Endothelial cell of umbilical vein (primary cell): Measurements from ENCODE around the gene RPL13. TPM values are rescaled to one million over a fixed set of nuclear protein-coding genes. Genes with fewer than 3 reads are reported as not detected.

Source experiments
- BruUV-seq: library from RNA; stranded (reverse); fragments of 400-500 nt; replicated peaks from 2 replicates; lab custom pipeline; 2021; lab: Mats Ljungman, UMichigan
- CTCF ChIA-PET: fragments of 300-600, 350-600 bp; sonication (Branson Sonifier 250); formaldehyde crosslinking; loops from one replicate; lab custom pipeline; 2021; ENCODE audit warnings: antibody characterized with exemption, inconsistent platforms; lab: Charles Lee
- POLR2A ChIA-PET: fragments of 300-600, 350-600 bp; sonication (Branson Sonifier 250); formaldehyde crosslinking; loops from one replicate; lab custom pipeline; 2021; ENCODE audit warnings: antibody characterized with exemption, inconsistent platforms; lab: Charles Lee
- DNase-seq: peaks from one replicate; pipeline ENCODE4 v3.0.0-alpha.2; 2011; ENCODE audit warnings: low read depth, low spot score
- FAIRE-seq: peaks from 2 replicates; lab custom pipeline; 2011; peaks lifted over from hg19 to GRCh38; lab: Jason Lieb, UNC
- H2AFZ ChIP-seq: 2 replicates; pipeline ENCODE4 v1.6.0; 2012; ENCODE audit warnings: low read depth, low read length, control low read depth, inconsistent platforms
- H3K27ac ChIP-seq: 2 replicates; pipeline ENCODE4 v1.5.1; 2011; ENCODE audit warnings: low read depth, mild to moderate bottlenecking, control low read depth, low read length, moderate library complexity; ENCODE audit not compliant: insufficient read depth
- H3K27me3 ChIP-seq, 2 experiments: 2 replicates each; pipeline versions ENCODE4 v1.6.0 to v1.6.1; 2011; ENCODE audit warnings: low read length in 2 of 2, mixed read lengths in 1 of 2; ENCODE audit not compliant: control insufficient read depth in 2 of 2, insufficient read depth in 2 of 2
- H3K36me3 ChIP-seq, 2 experiments: 2 replicates in 1 of 2; 3 replicates in 1 of 2; pipeline ENCODE4 v1.5.1; 2011; ENCODE audit warnings: low read length in 2 of 2, mild to moderate bottlenecking in 1 of 2, moderate library complexity in 1 of 2; ENCODE audit not compliant: control insufficient read depth in 2 of 2, insufficient read depth in 2 of 2; ENCODE audit errors: extremely low read depth in 1 of 2
- H3K4me1 ChIP-seq: 3 replicates; pipeline ENCODE4 v1.5.1; 2011; ENCODE audit warnings: mild to moderate bottlenecking, low read length; ENCODE audit not compliant: control insufficient read depth, insufficient read depth; ENCODE audit errors: extremely low read depth
- H3K4me2 ChIP-seq: 2 replicates; pipeline ENCODE4 v1.6.1; 2011; ENCODE audit warnings: low read length, control low read depth, mixed read lengths; ENCODE audit not compliant: insufficient read depth
- H3K4me3 ChIP-seq, 3 experiments: fragments of 200-600 bp in 1 of 3; sonication (generic), shearing (Covaris generic) in 1 of 3; replicated peaks in 1 of 3; 2 replicates each; pipeline ENCODE4 v1.5.1; 2011 to 2016; ENCODE audit warnings: control low read depth in 3 of 3, low read length in 3 of 3, mild to moderate bottlenecking in 2 of 3, inconsistent platforms in 1 of 3, low read depth in 1 of 3, moderate library complexity in 1 of 3; ENCODE audit not compliant: insufficient read depth in 1 of 3
- H3K79me2 ChIP-seq: 2 replicates; pipeline ENCODE4 v1.6.0; 2012; ENCODE audit warnings: low read length, inconsistent platforms; ENCODE audit not compliant: control insufficient read depth, insufficient read depth
- H3K9ac ChIP-seq: replicated peaks from 2 replicates; pipeline ENCODE3; 2011; ENCODE audit warnings: low read length, control low read depth; ENCODE audit not compliant: insufficient read depth; ENCODE audit errors: extremely low read depth
- H3K9me1 ChIP-seq: replicated peaks from 3 replicates; pipeline ENCODE4 v1.6.0; 2011; ENCODE audit warnings: mild to moderate bottlenecking, low read length; ENCODE audit not compliant: control insufficient read depth, insufficient read depth; ENCODE audit errors: extremely low read depth
- H3K9me3 ChIP-seq: replicated peaks from 2 replicates; pipeline ENCODE4 v1.5.1; 2012; ENCODE audit warnings: low read length, inconsistent platforms; ENCODE audit not compliant: control insufficient read depth, insufficient read depth
- H4K20me1 ChIP-seq: replicated peaks from 2 replicates; pipeline ENCODE3; 2011; ENCODE audit warnings: mild to moderate bottlenecking, low read length; ENCODE audit not compliant: control insufficient read depth, insufficient read depth; ENCODE audit errors: extremely low read depth
- CTCF ChIP-seq, 2 donors: IDR thresholded peaks; 1 replicate in 1 of 2; 2 replicates in 1 of 2; pipeline ENCODE4 v1.5.1; 2011; ENCODE audit warnings: low read length in 2 of 2, mild to moderate bottlenecking in 2 of 2, moderate library complexity in 2 of 2, control low read depth in 1 of 2, inconsistent platforms in 1 of 2, low read depth in 1 of 2; ENCODE audit not compliant: insufficient read depth in 1 of 2; ENCODE audit errors: extremely low read depth in 1 of 2
- EZH2 ChIP-seq: IDR thresholded peaks from 2 replicates; pipeline ENCODE4 v1.6.1; 2012; ENCODE audit warnings: borderline replicate concordance, low read depth, mild to moderate bottlenecking, moderate library complexity, low read length, inconsistent platforms; ENCODE audit not compliant: severe bottlenecking
- FOS ChIP-seq: IDR thresholded peaks from 2 replicates; pipeline ENCODE4 v1.6.1; 2011; ENCODE audit warnings: mild to moderate bottlenecking, low read length, moderate library complexity, borderline replicate concordance; ENCODE audit not compliant: insufficient read depth
- GATA2 ChIP-seq: IDR thresholded peaks from 2 replicates; pipeline ENCODE4 v1.7.0; 2011; ENCODE audit warnings: low read depth, mild to moderate bottlenecking, moderate library complexity, mixed read lengths, low read length; ENCODE audit not compliant: insufficient read length, insufficient read depth
- JUN ChIP-seq: IDR thresholded peaks from 2 replicates; pipeline ENCODE4 v1.6.1; 2011; ENCODE audit warnings: borderline replicate concordance, low read depth; ENCODE audit not compliant: insufficient read length, insufficient read depth
- MAX ChIP-seq: IDR thresholded peaks from 2 replicates; pipeline ENCODE4 v1.6.1; 2011; ENCODE audit not compliant: insufficient read depth, insufficient read length
- MYC ChIP-seq: IDR thresholded peaks from one replicate; pipeline ENCODE4 v1.6.1; 2011; ENCODE audit warnings: mild to moderate bottlenecking, low read depth, low read length
- POLR2A ChIP-seq: IDR thresholded peaks from 2 replicates; pipeline ENCODE4 v1.6.1; 2012; ENCODE audit warnings: low read depth, mild to moderate bottlenecking, control low read depth, low read length
- POLR2AphosphoS5 ChIP-seq: IDR thresholded peaks from 2 replicates; pipeline ENCODE4 v1.6.1; 2012; ENCODE audit warnings: low read depth, mild to moderate bottlenecking, control low read depth, low read length, moderate library complexity; ENCODE audit not compliant: insufficient read depth
- dilution Hi-C: fragments of 300-500 bp; cut with MboI; formaldehyde crosslinking; loops from one replicate; pipeline ENCODE4 v1.15.0; 2019; ENCODE audit warnings: low sequenced_read_pairs; ENCODE audit not compliant: extremely low pct_ligation_motif_present
- intact Hi-C: fragments of 100-400 bp; cut with micrococcal nuclease; formaldehyde crosslinking; loops from one replicate; pipeline ENCODE4 v1.10.0; 2022
- polyA plus RNA-seq, 4 experiments: library from polyadenylated mRNA; depleted of rRNA in 3 of 4; stranded (reverse) in 3 of 4; unstranded in 1 of 4; fragments of >200 nt; gene quantifications; 2 replicates each; pipeline versions ENCODE4 v1.2.1 to v1.2.3, GENCODE V29; 2011 to 2012; ENCODE audit warnings: missing spikeins in 1 of 4
- total RNA-seq: library from RNA; stranded (reverse); gene quantifications from 2 replicates; pipeline ENCODE4 v1.2.3, GENCODE V29; 2021

Gene RPL13
- total and polyA plus RNA-seq, 2 donors (not counting 3 experiments of a cell fraction or from before 2014, with no cell fraction given), result 1,463 to 5,670 TPM

- no peak overlapping the region for H2AFZ ChIP-seq
- FAIRE-seq, result no peak
Measured at GRCh38 chr16:89577055-89577759, 16.7 kb downstream of the RPL13 start.

More at GRCh38 chr16:89577055-89577759, 16.7 kb downstream of the RPL13 start:
- TF ChIP-seq MYC, result no peak
- TF ChIP-seq JUN, result no peak
- no peak for TF ChIP-seq MAX
- TF ChIP-seq CTCF (IDR thresholded peaks at IDR 0.05; ENCODE audit: extremely low read depth in 1 of 2, insufficient read depth in 1 of 2, low read depth in 1 of 2, low read length in 2 of 2), result no peak
- TF ChIP-seq EZH2, result no peak
- no peak for TF ChIP-seq POLR2A
- no peak for TF ChIP-seq GATA2
- no peak for TF ChIP-seq FOS
- no peak for TF ChIP-seq POLR2AphosphoS5
- Histone ChIP-seq H3K36me3 (no peaks in the 10 kb centered on the region), H3K27ac (no peak overlapping the region), H3K27me3 (peaks cover 0 to 1% of the 10 kb centered on the region in 2 experiments), H3K4me1 (peaks cover 20% of the 10 kb centered on the region), H3K4me3 (no peak overlapping the region), H4K20me1 (no peaks in the 10 kb centered on the region), H3K4me2 (no peak overlapping the region), H3K9ac (no peak overlapping the region), H3K9me1 (no peaks in the 10 kb centered on the region), H3K79me2 (no peaks in the 10 kb centered on the region), H3K9me3 (no peaks in the 10 kb centered on the region)
- dilution Hi-C loops (no loop called here), intact Hi-C loops (loop anchor here (10.0 kb wide), 1 partner anchor 148 kb away; the partner anchor contains the start of genes VPS9D1 and ZNF276)
- ChIA-PET POLR2A (interaction anchor here (0.6 kb wide), 1 partner anchor 383 kb away, joined by 5 read pairs; no protein-coding TSS in a partner anchor), CTCF (interaction anchor here (0.6 to 1.9 kb wide), 3 partner anchors 26 to 64 kb away, joined by 3 to 6 read pairs (median 3); no protein-coding TSS in a partner anchor)
- DNase-seq, result no peak
- BruUV-seq, result no TSS peak
